GM12864 (cell line): ENCODE results near the gene KISS1R.

Experiments
- DNase-seq: peaks from one replicate; pipeline ENCODE4 v3.0.0-alpha.2; 2011; ENCODE audit warnings: low read depth
- H3K4me3 ChIP-seq: 2 replicates; pipeline ENCODE4 v1.5.1; 2011; ENCODE audit warnings: mild to moderate bottlenecking, low read depth, low read length, control low read depth
- TF ChIP-seq, protein P1 (sequence below): IDR thresholded peaks from 2 replicates; pipeline ENCODE4 v1.5.1; 2011; ENCODE audit warnings: low read depth, mild to moderate bottlenecking, moderate library complexity, low read length, control low read depth, inconsistent platforms; ENCODE audit errors: missing control alignments

Gene KISS1R

DNA sequence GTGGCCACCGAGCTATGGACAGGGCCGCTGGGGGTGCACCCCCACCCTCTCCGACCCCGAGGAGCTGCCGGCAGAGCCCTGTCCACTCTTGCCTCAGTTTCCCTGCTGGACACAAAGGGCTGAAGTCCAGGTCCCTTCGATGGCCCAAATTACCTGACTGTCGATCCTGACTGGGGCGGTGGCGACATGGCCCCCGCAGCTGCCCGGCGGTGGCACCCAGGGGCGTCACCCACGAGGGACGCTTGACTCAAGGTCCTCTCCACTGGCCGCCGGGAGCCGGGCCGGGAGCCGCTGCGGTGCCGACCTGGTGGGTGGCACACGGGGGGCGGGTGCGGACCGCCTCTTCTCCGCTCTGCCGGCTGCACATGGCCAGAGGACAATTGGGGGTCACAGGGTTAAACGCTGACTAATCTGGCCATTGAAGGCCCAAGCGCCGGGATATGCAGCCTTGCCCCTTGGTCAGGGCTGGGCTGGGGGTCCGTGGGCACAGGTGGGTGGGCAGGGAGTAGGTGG, 25.1 kb downstream of the KISS1R start:
- no peak for DNase-seq

DNA sequence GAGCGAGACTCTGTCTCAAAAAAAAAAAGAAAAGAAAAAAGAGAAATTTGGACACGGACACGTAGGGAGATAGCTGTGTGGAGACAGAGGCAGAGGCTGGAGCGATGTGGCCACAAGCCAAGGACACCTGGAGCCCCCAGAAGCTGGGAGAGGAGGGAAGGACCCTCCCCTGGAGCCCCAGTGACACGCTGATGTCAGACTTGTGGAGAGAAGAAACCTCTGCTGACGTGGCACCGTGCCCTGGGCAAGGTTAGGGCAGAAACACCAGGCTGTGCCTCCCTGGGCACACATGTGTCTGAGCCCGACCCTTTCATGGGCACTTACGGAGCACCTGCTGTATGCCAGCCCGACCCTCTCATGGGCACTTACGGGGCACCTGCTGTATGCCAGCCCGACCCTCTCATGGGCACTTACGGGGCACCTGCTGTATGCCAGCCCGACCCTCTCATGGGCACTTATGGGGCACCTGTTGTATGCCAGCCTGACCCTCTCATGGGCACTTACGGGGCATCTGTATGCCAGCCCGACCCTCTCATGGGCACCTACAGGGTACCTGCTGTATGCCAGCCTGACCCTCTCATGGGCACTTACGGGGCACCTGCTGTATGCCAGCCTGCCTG, 26.5 kb downstream of the KISS1R start:
- H3K4me3 ChIP-seq = no peak overlapping the region
- DNase-seq = no peak
- TF ChIP-seq, protein P1, sequence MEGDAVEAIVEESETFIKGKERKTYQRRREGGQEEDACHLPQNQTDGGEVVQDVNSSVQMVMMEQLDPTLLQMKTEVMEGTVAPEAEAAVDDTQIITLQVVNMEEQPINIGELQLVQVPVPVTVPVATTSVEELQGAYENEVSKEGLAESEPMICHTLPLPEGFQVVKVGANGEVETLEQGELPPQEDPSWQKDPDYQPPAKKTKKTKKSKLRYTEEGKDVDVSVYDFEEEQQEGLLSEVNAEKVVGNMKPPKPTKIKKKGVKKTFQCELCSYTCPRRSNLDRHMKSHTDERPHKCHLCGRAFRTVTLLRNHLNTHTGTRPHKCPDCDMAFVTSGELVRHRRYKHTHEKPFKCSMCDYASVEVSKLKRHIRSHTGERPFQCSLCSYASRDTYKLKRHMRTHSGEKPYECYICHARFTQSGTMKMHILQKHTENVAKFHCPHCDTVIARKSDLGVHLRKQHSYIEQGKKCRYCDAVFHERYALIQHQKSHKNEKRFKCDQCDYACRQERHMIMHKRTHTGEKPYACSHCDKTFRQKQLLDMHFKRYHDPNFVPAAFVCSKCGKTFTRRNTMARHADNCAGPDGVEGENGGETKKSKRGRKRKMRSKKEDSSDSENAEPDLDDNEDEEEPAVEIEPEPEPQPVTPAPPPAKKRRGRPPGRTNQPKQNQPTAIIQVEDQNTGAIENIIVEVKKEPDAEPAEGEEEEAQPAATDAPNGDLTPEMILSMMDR = no peak

More for the DNA sequence above, 25.1 kb downstream of the KISS1R start:
- TF ChIP-seq, protein P1 = no peak
- H3K4me3 ChIP-seq = no peak overlapping the region

DNA sequence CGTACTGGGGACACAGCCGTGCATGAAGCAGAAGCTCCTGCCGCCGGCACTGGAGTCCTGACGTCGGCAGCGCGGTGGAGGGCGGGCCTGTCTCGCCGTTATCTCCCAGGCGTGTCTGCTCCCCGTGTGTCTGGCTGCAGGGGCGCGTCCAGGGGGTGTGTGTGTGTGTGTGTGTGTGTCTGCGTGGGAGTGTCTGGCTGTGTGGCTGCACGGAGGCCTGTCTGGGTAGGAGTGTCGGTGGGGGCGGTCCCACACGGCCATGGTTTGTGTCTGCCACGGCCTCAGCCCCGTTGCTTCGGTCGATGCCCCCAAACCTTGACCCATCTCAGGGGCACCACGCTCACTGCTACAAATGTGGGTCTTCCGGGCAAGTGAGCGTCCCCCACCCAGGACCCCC, 27.0 kb downstream of the KISS1R start:
- no peak for DNase-seq
- TF ChIP-seq, protein P1 = no peak
- H3K4me3 ChIP-seq = no peak overlapping the region

DNA sequence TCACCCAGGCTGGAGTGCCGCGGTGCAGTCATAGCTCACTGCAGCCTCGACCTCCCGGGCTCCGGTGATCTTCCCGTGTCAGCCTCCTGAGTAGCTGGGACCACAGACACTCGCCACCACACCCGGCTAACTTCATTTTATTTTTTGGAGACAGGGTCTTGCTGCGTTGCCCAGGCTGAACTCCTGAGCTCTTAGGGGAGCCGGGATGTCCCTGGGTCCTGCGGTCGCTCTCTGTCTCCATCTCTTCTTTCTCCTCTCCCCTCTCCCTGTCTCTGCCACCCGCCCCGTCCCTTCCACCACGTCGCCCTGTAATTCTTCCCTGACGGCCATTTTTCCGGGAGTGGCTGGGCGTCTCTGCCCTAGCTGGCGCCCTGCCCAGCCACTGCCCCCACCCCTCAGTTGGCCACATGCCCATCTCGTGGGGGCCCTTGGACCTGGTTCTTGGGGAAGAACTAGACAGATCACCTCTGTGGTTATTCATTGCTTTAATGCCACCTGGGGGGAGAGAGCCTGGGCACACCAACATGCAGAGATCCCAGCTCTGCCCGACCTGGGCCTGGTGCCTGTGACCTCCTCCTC, 27.6 kb downstream of the KISS1R start:
- TF ChIP-seq, protein P1 = no peak
- DNase-seq = no peak

DNA sequence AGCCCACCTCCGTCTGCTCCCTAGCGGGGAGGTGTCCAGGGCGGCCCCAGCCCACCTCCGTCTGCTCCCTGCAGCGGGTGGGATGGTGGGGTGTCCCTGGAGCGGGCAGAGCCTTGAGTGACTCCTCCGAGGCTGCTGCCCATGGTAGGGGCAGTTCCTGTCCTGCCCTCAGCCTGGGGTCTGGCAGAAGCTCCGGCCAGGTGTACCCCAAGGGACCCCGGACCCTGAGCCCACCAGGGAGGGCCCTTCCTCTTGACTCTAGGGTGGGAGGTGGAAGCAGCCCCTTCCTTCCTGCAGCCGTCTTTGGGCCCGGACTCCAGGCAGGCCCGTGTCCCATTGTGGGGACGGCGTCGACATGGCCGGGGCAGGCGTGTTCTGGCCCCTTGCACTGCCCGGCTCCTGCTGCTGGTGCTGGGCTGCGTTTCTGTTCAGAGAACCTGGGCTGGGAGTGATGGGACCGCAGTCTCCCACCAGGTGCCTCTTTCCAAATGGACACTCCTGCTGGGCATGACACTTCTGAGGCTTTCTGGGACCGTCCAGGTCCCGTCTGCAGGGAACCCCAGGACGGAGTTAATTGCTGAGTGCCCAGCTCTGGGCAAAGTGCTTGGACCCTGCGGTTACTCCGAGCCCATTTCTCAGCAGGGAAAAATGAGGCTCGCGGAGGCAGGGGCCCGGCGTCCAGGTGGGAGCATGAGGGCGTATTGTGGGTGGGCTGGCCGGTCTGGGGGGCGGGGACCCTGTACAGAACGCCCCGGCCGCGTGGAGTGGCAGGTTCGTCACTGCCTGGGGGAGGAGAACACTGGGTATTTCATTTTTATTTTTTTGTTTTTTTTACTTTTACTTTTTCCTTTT, 28.5 kb downstream of the KISS1R start:
- DNase-seq = no peak
- TF ChIP-seq, protein P1 = no peak
- H3K4me3 ChIP-seq = no peak overlapping the region

More for the DNA sequence above, 27.6 kb downstream of the KISS1R start:
- H3K4me3 ChIP-seq = no peak overlapping the region

DNA sequence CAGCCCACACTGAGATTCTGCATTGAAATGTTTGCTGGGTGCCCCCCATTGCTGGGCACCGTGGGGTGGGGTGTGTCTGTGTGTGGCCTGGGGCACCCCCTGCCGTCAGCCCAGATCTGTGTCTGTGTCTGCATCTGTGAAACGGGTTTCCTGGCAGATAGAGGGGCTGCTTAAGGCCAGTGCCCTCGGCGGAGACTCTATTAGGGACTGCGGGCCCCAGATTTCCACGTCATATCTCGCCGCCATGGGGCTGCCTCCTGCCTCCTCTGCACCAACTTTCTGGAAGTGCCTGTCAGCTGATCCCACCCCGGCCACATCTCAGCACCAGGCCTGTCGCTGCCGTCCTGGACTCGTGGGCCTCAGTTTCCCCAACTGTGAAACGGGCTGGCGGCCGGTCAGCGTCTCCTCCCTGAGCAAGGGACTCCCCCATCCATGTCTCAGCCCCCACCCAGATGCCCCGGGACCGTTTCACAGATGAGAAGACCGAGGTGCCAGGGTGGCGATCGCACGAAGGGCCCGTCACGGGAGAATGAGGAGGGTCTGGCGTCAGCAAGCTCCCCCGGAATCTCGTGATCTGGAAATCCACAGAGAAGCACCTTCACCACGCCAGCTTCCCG, 30.1 kb downstream of the KISS1R start:
- TF ChIP-seq, protein P1 = peak; percentile 29
- DNase-seq = no peak
- peak overlapping the region; percentile 39 for H3K4me3 ChIP-seq
